Endothelial cell (in vitro differentiated cells): ENCODE measurements around the gene PTPRN2. TPM values are rescaled to one million over a fixed set of nuclear protein-coding genes. Genes with fewer than 3 reads are reported as not detected.
"Not testable (repeated sequence)": the region's sequence is repeated elsewhere in the genome, so short reads cannot be mapped to it uniquely, and the experiment has no call there.

ENCODE experiments used
- DNase-seq: peaks from one replicate; pipeline ENCODE4 v3.0.0; 2021; ENCODE audit warnings: low spot score
- H3K27ac Mint-ChIP-seq: one replicate; pipeline ENCODE4 v1.8.0; 2021; ENCODE audit warnings: mixed read lengths, inconsistent platforms; ENCODE audit not compliant: unreplicated experiment
- H3K27me3 Mint-ChIP-seq: one replicate; pipeline ENCODE4 v1.8.0; 2021; ENCODE audit warnings: mild to moderate bottlenecking, moderate library complexity, mixed read lengths, inconsistent platforms; ENCODE audit not compliant: unreplicated experiment
- H3K36me3 Mint-ChIP-seq: one replicate; pipeline ENCODE4 v1.8.0; 2021; ENCODE audit warnings: mild to moderate bottlenecking, low read depth, mixed read lengths, inconsistent platforms; ENCODE audit not compliant: unreplicated experiment
- H3K4me1 Mint-ChIP-seq: one replicate; pipeline ENCODE4 v1.8.0; 2021; ENCODE audit warnings: mild to moderate bottlenecking, mixed read lengths, inconsistent platforms; ENCODE audit not compliant: unreplicated experiment
- H3K4me3 Mint-ChIP-seq: one replicate; pipeline ENCODE4 v1.8.0; 2021; ENCODE audit warnings: mild to moderate bottlenecking, mixed read lengths, inconsistent platforms; ENCODE audit not compliant: unreplicated experiment
- H3K9me3 Mint-ChIP-seq: one replicate; pipeline ENCODE4 v1.8.0; 2021; ENCODE audit warnings: mixed read lengths, inconsistent platforms; ENCODE audit not compliant: unreplicated experiment
- total RNA-seq: library from RNA; stranded (reverse); fragmentation: NEBNext Ultra II Directional; extraction: Animal tissue kit (Norgen Biotek cat#: 25700); gene quantifications from one replicate; pipeline ENCODE4 v1.2.1, GENCODE V29; 2021; ENCODE audit not compliant: unreplicated experiment
- TF ChIP-seq, protein P1 (sequence below): fragments of 200-600 bp; sonication (generic); IDR thresholded peaks from one replicate; pipeline ENCODE4 v1.5.0; 2021; ENCODE audit warnings: antibody characterized with exemption; ENCODE audit not compliant: unreplicated experiment

The PTPRN2 gene
- total RNA-seq, 1 donor from 2014 or later: 0.18 TPM

DNA sequence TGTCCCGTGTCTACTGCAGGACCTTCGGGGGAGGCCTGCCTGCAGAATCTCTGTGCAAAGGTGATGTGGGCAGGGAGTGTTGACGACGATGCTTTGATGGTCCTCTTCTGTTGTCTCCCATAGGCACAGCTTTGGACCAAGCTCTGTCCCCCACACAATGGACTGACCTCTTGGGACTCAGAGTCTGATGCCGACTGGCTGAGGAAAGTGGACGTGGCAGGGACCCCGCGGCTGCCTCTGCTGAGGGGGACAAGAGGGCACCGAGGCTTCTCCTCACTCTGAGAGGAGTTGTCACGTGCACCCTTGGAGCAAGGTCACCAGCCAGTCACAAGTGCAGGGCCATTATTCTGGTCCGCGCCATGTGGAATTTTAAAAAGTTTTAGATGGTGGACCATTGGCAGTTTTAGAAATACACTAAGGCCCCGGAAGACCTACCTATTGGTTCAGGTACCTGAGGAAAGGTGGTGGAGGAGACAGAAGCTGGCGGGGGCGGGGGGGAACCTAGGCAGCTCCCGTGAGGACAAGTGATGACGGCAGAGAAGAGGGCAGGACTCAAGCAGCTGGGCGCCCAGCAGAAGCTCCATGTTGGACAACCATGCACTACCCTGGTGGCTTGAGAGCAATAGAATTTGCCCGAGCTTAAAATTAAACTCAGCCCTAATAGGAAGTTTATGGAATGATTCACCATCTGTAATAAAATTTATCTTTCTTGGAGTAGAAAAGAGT is 331.4 kb downstream of the PTPRN2 start:
- Mint-ChIP-seq H3K4me3 (no peak overlapping the region), H3K36me3 (peaks cover 35% of the 10 kb centered on the region), H3K27ac (no peak overlapping the region), H3K4me1 (no peaks in the 10 kb centered on the region), H3K27me3 (peaks cover 12% of the 10 kb centered on the region), H3K9me3 (peaks cover 50% of the 10 kb centered on the region)
- TF ChIP-seq, protein P1, sequence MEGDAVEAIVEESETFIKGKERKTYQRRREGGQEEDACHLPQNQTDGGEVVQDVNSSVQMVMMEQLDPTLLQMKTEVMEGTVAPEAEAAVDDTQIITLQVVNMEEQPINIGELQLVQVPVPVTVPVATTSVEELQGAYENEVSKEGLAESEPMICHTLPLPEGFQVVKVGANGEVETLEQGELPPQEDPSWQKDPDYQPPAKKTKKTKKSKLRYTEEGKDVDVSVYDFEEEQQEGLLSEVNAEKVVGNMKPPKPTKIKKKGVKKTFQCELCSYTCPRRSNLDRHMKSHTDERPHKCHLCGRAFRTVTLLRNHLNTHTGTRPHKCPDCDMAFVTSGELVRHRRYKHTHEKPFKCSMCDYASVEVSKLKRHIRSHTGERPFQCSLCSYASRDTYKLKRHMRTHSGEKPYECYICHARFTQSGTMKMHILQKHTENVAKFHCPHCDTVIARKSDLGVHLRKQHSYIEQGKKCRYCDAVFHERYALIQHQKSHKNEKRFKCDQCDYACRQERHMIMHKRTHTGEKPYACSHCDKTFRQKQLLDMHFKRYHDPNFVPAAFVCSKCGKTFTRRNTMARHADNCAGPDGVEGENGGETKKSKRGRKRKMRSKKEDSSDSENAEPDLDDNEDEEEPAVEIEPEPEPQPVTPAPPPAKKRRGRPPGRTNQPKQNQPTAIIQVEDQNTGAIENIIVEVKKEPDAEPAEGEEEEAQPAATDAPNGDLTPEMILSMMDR: no peak
- DNase-seq: no peak

DNA sequence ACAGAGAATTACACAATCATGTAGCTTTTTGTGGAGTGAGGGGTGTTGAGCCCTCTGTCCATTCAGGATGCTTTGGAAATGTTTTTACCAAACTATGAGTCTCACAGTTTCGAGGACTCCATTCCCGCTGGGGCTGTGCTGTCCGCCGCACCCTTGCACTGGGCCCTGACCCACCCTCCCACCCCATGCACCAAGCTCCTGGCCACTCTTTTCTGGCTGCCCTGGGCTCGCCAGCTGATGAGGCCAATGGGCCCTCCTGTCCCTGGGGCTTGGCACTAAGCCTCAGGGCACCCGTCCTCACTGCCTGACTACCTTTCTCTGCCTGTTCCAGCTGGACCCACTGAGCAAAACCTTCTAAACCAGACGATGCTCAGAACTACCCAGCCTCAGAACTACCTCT is 332.1 kb downstream of the PTPRN2 start:
- TF ChIP-seq, protein P1: no peak
- Mint-ChIP-seq H3K36me3 (peaks cover 36% of the 10 kb centered on the region), H3K27ac (no peak overlapping the region), H3K27me3 (peaks cover 13% of the 10 kb centered on the region), H3K4me3 (no peak overlapping the region), H3K4me1 (no peaks in the 10 kb centered on the region), H3K9me3 (peaks cover 52% of the 10 kb centered on the region)
- DNase-seq: no peak

DNA sequence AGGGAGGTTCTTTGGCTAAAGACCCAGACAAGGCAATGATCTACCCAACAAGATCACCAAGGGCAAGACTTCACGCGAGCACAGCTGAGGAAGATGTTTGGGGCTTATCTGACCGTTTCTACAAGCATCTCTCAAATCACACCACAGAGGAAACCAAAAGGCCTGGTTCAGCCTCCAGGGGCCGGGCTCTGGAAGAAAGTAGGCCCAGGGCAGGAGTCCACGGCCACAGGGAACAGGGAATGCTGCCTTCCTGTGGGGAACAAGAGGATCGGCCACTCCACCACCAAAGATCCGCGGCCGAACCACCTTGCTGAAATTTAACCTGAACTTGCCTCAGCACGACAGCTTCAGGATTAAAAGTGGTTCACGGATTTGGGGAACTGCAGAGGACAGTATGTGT is 332.5 kb downstream of the PTPRN2 start:
- Mint-ChIP-seq H3K4me1 (no peaks in the 10 kb centered on the region), H3K27me3 (peaks cover 15% of the 10 kb centered on the region), H3K4me3 (no peak overlapping the region), H3K27ac (no peak overlapping the region), H3K9me3 (peaks cover 52% of the 10 kb centered on the region), H3K36me3 (peaks cover 32% of the 10 kb centered on the region)
- TF ChIP-seq, protein P1: no peak
- no peak for DNase-seq

DNA sequence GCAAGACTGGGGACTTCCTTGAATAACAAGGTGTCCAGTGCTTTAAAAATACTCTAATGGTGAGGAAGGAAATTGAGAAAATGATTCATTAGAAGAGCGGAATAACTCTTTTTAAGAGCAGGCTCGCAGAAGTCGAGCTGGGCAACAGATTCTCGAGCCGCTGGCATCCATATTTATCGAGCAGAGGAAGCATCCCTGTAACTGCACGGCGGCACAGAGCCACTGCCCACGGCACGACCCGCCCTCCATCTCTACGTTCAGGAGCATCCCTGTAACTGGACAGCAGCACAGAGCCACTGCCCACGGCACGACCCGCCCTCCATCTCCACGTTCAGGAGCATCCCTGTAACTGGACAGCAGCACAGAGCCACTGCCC is 334.0 kb downstream of the PTPRN2 start:
- not testable (repeated sequence) for H3K4me3 Mint-ChIP-seq, DNase-seq, H3K27me3 Mint-ChIP-seq, H3K27ac Mint-ChIP-seq, H3K4me1 Mint-ChIP-seq
- Mint-ChIP-seq H3K9me3 (peaks cover 46% of the 10 kb centered on the region), H3K36me3 (peaks cover 24% of the 10 kb centered on the region)

DNA sequence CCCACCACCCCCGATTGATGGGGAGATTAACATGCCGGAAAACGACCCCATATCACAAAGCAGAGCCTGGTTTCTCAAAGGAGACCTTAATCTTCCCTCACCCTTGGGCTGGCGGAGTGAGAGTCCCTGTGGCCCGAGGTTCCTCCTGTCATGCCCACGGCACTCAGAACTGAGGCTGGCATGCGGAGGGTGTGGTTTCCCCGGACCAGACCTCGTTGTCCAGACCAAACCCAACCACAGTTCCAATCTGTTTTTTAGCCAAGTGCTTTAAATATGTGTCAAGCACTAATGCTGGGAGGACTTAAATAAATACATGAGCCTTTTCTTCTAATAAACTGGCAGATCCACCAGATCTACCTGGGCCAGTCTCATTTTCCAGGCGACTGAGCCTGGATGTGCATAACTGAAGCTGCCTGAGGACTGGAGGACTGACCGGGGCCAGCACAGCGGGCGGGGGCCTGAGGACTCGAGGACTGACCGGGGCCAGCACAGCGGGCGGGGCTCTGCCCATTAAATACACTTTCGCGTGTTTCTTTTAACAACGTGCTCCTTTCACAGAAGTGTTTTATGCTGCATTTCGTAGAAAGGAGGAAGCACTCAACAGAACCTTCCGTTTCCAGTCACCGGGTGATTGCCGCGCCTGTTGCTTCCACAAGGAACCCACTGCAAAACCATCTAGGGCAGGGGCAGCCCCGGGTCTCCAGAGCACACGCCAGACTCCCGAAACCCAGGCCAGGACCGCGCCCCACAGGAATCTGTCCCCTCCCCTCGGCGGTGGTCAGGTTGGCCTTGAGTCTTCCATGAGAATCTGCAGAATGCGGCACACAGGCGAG is 334.6 kb downstream of the PTPRN2 start:
- peaks cover 18% of the 10 kb centered on the region for H3K36me3 Mint-ChIP-seq
- no peak for DNase-seq
- TF ChIP-seq, protein P1: no peak
- H3K27me3 Mint-ChIP-seq: peaks cover 5% of the 10 kb centered on the region
- no peaks in the 10 kb centered on the region for H3K4me1 Mint-ChIP-seq
- H3K4me3 Mint-ChIP-seq: peak overlapping the region; percentile 47
- H3K27ac Mint-ChIP-seq: no peak overlapping the region
- H3K9me3 Mint-ChIP-seq: peaks cover 40% of the 10 kb centered on the region
